Renal cortex interstitium (tissue), 11 donors: Measurements from ENCODE around the gene DAGLA. TPM values are rescaled to one million over a fixed set of nuclear protein-coding genes. Genes with fewer than 3 reads are reported as not detected.

Experiments
- DNase-seq, 11 donors: peaks; one replicate each; pipeline ENCODE4 v3.0.0-alpha.2; 2013; ENCODE audit warnings: low read depth in 9 of 11, low spot score in 4 of 11; ENCODE audit errors: extremely low read depth in 1 of 11
- polyA plus RNA-seq, 3 donors: library from polyadenylated mRNA; unstranded; fragments of 120-200 nt; gene quantifications; one replicate each; pipeline ENCODE4 v1.2.1, GENCODE V29; 2013; ENCODE audit not compliant: insufficient read length in 3 of 3

Gene DAGLA
- polyA plus RNA-seq, 3 donors, result 3.2 to 4.6 (median 4.4) TPM

GRCh38 chr11:61685617-61685967 is 5.4 kb downstream of the DAGLA start:
- no peak for DNase-seq

GRCh38 chr11:61686066-61686465 is 5.9 kb downstream of the DAGLA start:
- DNase-seq, result no peak

GRCh38 chr11:61686469-61686868 is 6.3 kb downstream of the DAGLA start:
- DNase-seq, result no peak

GRCh38 chr11:61687420-61687819 is 7.2 kb downstream of the DAGLA start:
- no peak for DNase-seq

GRCh38 chr11:61688365-61689163 is 8.4 kb downstream of the DAGLA start:
- no peak for DNase-seq

GRCh38 chr11:61689164-61689496 is 8.9 kb downstream of the DAGLA start:
- DNase-seq, result no peak

- DNase-seq, result no peak
Observed at GRCh38 chr11:61690706-61691379, 10.7 kb downstream of the DAGLA start.

GRCh38 chr11:61691380-61692156 is 11.4 kb downstream of the DAGLA start:
- no peak for DNase-seq

GRCh38 chr11:61693922-61694601 is 13.9 kb downstream of the DAGLA start:
- no peak for DNase-seq

- DNase-seq, result no peak
Observed at GRCh38 chr11:61694602-61694939, 14.4 kb downstream of the DAGLA start.

- DNase-seq, result no peak
Observed at GRCh38 chr11:61694946-61695706, 14.9 kb downstream of the DAGLA start.

GRCh38 chr11:61695917-61696316 is 15.7 kb downstream of the DAGLA start:
- no peak for DNase-seq

GRCh38 chr11:61696602-61697001 is 16.4 kb downstream of the DAGLA start:
- DNase-seq, result no peak

- no peak for DNase-seq
Observed at GRCh38 chr11:61697078-61697502, 16.9 kb downstream of the DAGLA start.

GRCh38 chr11:61697764-61698163 is 17.6 kb downstream of the DAGLA start:
- DNase-seq, result no peak

- no peak for DNase-seq
Observed at GRCh38 chr11:61698173-61698948, 18.2 kb downstream of the DAGLA start.

- DNase-seq, result no peak
Observed at GRCh38 chr11:61699737-61700160, 19.6 kb downstream of the DAGLA start.

- DNase-seq, result no peak
Observed at GRCh38 chr11:61700212-61700611, 20.0 kb downstream of the DAGLA start.
